ENCODE measurements around the gene ATMIN. TPM values are rescaled to one million over a fixed set of nuclear protein-coding genes. Genes with fewer than 3 reads are reported as not detected.
A peak's percentile ranks its signal among the peaks of the same experiment; 100 is the strongest.

Gene ATMIN
- total RNA-seq, 2 experiments from 2014 or later = 20.3 to 31.2 TPM

DNA sequence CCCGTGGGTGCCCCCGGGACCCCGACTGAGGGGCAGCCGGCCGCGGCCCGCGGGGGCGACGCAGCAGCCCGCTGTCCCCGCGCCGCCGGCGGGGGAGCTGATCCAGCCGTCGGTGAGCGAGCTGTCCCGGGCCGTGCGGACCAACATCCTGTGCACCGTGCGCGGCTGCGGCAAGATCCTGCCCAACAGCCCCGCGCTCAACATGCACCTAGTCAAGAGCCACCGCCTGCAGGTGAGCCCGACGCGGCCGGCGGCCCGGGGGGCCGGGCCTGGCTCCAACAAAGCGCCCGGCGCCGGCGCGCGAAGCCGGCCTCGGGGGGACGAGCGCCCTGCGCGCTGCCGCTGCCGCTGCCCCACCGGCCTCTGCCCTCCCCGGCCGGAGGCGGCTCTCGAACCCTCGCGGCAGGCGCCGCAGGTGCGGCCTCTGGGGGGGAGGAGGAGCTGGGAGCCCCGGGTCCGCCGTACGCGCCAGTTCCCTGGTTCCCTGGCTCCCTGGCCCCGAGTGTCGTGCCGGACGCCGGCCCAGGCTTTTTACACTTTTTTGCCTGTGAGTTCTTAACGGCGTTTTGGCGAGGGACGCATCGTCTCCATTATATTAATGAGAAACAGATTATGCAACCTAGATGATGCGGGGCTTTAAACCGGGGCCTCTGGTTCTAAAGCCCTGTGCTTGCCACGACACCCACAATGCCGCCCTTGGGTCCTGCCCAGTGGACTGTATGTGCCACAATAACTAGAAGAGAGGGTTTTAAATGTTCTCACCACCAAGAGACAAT lies 521 bp downstream of the ATMIN start:
- no peaks in the 10 kb centered on the region for H3K27me3 Mint-ChIP-seq
- peak overlapping the region; percentile 80 for H3K4me3 Mint-ChIP-seq
- POLR2A ChIA-PET = interaction anchor here (0.9 to 1.8 kb wide), 3 partner anchors 29 to 41 kb away, joined by 3 to 10 read pairs (median 9); partner anchors contain the start of genes C16orf46, CENPN and CMC2
- peaks cover 30% of the 10 kb centered on the region for H3K4me1 Mint-ChIP-seq
- DNase-seq (peak; percentile 67), ATAC-seq (peak; percentile 71)
- peak overlapping the region; percentile 48 for H3K27ac Mint-ChIP-seq
- H3K9me3 Mint-ChIP-seq (ENCODE audit: low read depth) = no peaks in the 10 kb centered on the region
- intact Hi-C loops (cut with DNase I, micrococcal nuclease) = loop anchor here (1.0 to 5.0 kb wide), 7 partner anchors 29 to 711 kb away; partner anchors contain the start of genes CENPN (in 2 of the 2) and GCSH (in 2 of the 2)
- peaks cover 17% of the 10 kb centered on the region for H3K36me3 Mint-ChIP-seq (ENCODE audit: low read depth)
- CTCF ChIA-PET = interaction anchor here (0.5 to 4.0 kb wide), 20 partner anchors 10 to 839 kb away, joined by 3 to 51 read pairs (median 4); partner anchors contain the start of genes C16orf46, CENPN and CMC2

DNA sequence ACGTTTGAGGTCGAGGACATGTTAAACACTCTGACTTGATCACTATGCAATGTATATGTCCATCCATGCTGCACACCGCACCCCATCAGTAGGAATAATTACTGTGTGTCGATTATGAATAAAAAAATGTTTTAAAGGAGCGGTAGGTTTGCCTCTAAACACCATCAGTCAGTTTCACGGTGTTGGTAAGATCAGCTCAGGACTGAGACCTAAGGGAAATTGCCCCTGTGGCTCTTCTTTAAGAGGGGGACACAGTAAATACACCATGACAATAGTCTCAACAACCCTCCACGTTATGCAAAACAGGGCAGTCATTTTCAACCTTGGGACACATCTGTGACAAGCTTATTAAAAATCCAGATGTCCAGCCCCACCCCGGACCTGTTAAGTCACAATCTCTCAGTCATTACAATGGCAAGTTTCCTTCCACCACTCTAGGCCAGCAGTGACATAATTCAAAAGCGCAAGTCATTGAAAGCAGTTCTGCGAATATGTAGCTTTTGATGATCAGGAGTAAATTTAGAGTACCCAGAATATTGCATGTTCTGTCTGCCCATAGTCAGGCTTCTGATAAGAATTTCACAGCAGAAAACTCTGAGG lies 1.2 kb downstream of the ATMIN start:
- H3K9me3 Mint-ChIP-seq (ENCODE audit: low read depth) = no peaks in the 10 kb centered on the region
- peak overlapping the region; percentile 48 for H3K27ac Mint-ChIP-seq
- POLR2A ChIA-PET = interaction anchor here (0.9 to 1.8 kb wide), 2 partner anchors 33 to 40 kb away, joined by 3 to 10 read pairs; partner anchors contain the start of gene C16orf46

DNA sequence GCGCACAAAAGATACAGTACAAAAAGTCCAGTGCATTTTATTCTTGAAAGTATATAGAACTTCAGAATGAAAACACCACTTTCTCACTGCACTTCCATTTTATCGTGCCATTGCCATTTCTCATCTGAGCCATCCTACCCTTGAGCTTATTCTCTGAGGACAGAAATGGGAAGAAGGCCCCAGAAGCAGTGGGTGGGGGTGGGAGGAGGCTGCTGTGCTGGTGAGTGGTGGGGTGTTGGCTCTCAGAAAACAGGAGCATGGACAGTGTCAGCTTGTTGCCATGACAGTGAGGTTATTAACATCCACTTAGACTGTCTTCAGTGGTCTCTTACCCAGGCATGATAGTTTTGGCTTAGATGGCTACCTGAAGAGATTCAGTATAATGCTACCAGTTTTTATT lies 4.5 kb downstream of the ATMIN start:
- ATAC-seq (no peak), DNase-seq (no peak)
- intact Hi-C loops (cut with DNase I, micrococcal nuclease) = no loop called here
- Mint-ChIP-seq H3K9me3 (ENCODE audit: low read depth) (no peaks in the 10 kb centered on the region), H3K27me3 (no peaks in the 10 kb centered on the region), H3K4me1 (peaks cover 30% of the 10 kb centered on the region), H3K36me3 (ENCODE audit: low read depth) (peaks cover 35% of the 10 kb centered on the region), H3K27ac (peak overlapping the region; percentile 22), H3K4me3 (no peak overlapping the region)
- ChIA-PET CTCF (no interaction called here), POLR2A (no interaction called here)

More for the DNA sequence above, 1.2 kb downstream of the ATMIN start:
- peak; percentile 11 for DNase-seq
- peaks cover 15% of the 10 kb centered on the region for H3K36me3 Mint-ChIP-seq (ENCODE audit: low read depth)
- intact Hi-C loops (cut with DNase I, micrococcal nuclease) = loop anchor here in 1 of 2 experiments (1.0 to 5.0 kb wide), 2 partner anchors 278 to 710 kb away; no protein-coding TSS in a partner anchor
- ATAC-seq = no peak
- CTCF ChIA-PET = interaction anchor here (0.5 to 4.0 kb wide), 9 partner anchors 9 to 162 kb away, joined by 3 to 51 read pairs (median 6); partner anchors contain the start of genes C16orf46, CENPN and CMC2
- peak overlapping the region; percentile 80 for H3K4me3 Mint-ChIP-seq
- peaks cover 30% of the 10 kb centered on the region for H3K4me1 Mint-ChIP-seq
- H3K27me3 Mint-ChIP-seq = no peaks in the 10 kb centered on the region

DNA sequence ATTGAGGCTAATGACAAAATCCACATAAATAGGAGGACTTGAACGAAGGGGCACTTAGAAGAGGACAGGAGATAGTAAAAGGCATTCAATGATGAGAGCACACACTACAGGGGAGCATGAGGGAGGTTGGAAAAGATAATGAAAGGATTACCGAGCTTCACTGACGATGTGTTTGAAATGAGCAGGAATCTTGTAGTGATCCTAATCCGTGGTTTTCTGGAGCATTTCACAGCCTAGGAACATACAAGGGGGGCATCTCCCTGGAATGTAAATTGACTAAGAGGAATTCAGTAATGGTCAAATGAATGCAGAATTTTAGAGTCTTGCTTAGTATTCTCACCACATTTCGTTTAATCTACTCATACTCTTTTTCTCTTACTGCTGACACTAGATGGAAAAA lies 5.2 kb downstream of the ATMIN start:
- ChIA-PET POLR2A (no interaction called here), CTCF (interaction anchor here (0.6 kb wide), 1 partner anchor 412 kb away, joined by 3 read pairs; no protein-coding TSS in a partner anchor)
- no peaks in the 10 kb centered on the region for H3K9me3 Mint-ChIP-seq (ENCODE audit: low read depth)
- H3K27ac Mint-ChIP-seq = peak overlapping the region; percentile 16
- DNase-seq = no peak
- ATAC-seq = no peak
- H3K36me3 Mint-ChIP-seq (ENCODE audit: low read depth) = peaks cover 38% of the 10 kb centered on the region
- intact Hi-C loops (cut with DNase I, micrococcal nuclease) = no loop called here
- no peaks in the 10 kb centered on the region for H3K27me3 Mint-ChIP-seq
- no peak overlapping the region for H3K4me3 Mint-ChIP-seq
- H3K4me1 Mint-ChIP-seq = peaks cover 30% of the 10 kb centered on the region

DNA sequence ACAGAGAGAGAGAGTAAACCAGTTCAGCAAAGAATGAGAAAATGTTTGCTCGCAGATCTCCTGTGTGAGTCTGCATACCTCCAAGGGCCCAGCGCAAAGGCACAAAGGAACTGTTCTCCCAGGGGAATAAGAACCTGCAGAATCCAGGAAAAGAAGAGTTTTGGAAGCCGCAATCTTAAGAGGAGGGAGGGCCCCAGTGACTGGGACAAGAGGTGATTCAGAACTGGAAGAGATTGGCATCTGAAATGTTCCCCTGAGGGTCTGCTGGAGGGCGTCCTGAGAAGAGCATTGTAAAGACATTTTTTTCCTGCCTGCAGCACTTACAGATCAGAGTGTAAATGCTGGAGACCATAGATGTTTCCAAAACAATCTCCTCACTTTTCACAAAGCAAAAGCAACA lies 6.1 kb downstream of the ATMIN start:
- no peak for DNase-seq
- intact Hi-C loops (cut with DNase I, micrococcal nuclease) = no loop called here
- Mint-ChIP-seq H3K27me3 (no peaks in the 10 kb centered on the region), H3K4me3 (no peak overlapping the region), H3K27ac (peak overlapping the region; percentile 13), H3K4me1 (peaks cover 28% of the 10 kb centered on the region), H3K9me3 (ENCODE audit: low read depth) (no peaks in the 10 kb centered on the region), H3K36me3 (ENCODE audit: low read depth) (peaks cover 38% of the 10 kb centered on the region)
- no peak for ATAC-seq
- CTCF ChIA-PET = no interaction called here
- POLR2A ChIA-PET = no interaction called here

DNA sequence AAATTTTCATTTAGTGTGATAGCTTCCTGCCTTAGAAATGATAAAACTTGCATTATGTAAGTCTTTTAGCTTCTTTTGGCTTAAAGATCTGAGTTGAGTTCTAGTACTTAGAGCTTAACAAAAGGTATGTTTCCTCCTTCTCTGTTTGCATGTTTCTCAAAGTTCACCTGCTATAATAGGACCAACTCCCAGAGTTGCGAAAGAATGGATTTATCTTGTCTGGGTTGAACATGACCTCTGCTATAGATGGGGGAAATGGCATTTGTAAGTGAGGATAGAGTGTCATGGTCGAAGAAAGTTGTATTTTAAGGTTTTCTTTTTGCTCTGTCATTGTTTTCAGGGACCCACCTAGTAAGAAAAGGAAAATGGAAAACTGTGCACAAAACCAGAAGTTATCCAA lies 7.2 kb downstream of the ATMIN start:
- DNase-seq (no peak), ATAC-seq (no peak)
- intact Hi-C loops (cut with DNase I, micrococcal nuclease) = no loop called here
- peaks cover 16% of the 10 kb centered on the region for H3K4me1 Mint-ChIP-seq
- peak overlapping the region; percentile 33 for H3K27ac Mint-ChIP-seq
- ChIA-PET CTCF (interaction anchor here (0.7 kb wide), 1 partner anchor 67 kb away, joined by 3 read pairs; no protein-coding TSS in a partner anchor), POLR2A (no interaction called here)
- no peaks in the 10 kb centered on the region for H3K27me3 Mint-ChIP-seq
- no peaks in the 10 kb centered on the region for H3K9me3 Mint-ChIP-seq (ENCODE audit: low read depth)
- no peak overlapping the region for H3K4me3 Mint-ChIP-seq
- H3K36me3 Mint-ChIP-seq (ENCODE audit: low read depth) = peaks cover 38% of the 10 kb centered on the region

DNA sequence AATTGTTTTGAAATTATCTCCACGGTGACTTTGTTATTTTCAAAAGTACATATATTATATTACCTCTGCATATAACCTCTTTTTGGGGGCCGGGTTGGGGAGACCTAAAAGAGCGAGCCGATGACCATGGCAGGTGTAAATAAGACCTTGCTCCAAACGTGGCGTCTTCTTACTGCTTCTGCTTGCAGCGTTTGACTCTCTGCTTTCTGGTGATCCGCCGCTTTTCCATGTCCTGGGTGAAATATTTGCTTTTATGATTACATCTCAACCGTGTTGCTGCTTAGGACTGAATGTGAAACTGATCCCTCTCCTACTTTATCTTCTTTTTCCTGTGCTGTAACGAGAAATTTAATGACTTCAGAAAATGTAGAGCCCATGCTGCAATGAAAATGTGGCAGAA lies 18.1 kb downstream of the ATMIN start:
- H3K27ac Mint-ChIP-seq = no peak overlapping the region
- H3K4me3 Mint-ChIP-seq = no peak overlapping the region
- H3K27me3 Mint-ChIP-seq = no peaks in the 10 kb centered on the region
- ChIA-PET POLR2A (no interaction called here), CTCF (no interaction called here)
- DNase-seq (no peak), ATAC-seq (no peak)
- intact Hi-C loops (cut with DNase I, micrococcal nuclease) = no loop called here
- peaks cover 4% of the 10 kb centered on the region for H3K36me3 Mint-ChIP-seq (ENCODE audit: low read depth)
- no peaks in the 10 kb centered on the region for H3K4me1 Mint-ChIP-seq
- H3K9me3 Mint-ChIP-seq (ENCODE audit: low read depth) = peaks cover 13% of the 10 kb centered on the region

DNA sequence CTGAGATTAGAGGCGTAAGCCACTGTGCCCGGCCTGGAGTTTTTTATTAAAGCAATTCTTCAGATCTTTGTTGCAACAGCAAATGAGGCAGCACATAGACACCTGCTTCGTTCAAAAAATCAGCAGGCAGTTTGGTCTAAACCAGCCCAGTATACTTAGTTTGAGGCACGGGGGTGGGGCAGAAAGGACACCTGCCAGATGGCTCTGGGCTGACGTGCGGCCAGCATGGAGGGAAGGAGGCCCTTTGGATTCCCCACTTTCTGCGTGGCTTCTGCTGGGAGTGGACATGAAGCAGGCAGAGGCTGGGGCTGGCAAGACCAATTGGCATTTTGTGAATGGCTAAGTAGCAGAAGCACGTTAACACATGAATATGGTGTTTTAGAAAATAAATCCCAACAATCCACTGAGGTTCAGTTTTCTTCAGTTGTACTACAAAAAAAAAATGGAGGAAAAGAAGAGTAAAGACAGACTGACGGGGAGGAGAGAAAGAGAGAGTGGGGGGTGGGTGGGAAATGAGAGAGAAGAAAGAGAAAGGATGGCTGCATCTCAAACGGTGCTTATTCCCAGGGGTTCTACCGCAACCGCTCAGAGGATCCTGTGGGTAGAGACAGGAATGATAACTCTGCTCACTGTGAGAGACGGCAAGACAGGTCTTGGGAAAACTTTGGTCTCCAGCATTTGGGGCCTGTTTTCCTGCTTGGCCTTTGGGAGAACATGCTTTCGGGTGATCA lies 25.1 kb downstream of the ATMIN start:
- Mint-ChIP-seq H3K4me1 (no peaks in the 10 kb centered on the region), H3K4me3 (no peak overlapping the region), H3K9me3 (ENCODE audit: low read depth) (no peaks in the 10 kb centered on the region), H3K27me3 (no peaks in the 10 kb centered on the region), H3K27ac (no peak overlapping the region), H3K36me3 (ENCODE audit: low read depth) (no peaks in the 10 kb centered on the region)
- no peak for ATAC-seq
- intact Hi-C loops (cut with DNase I, micrococcal nuclease) = no loop called here
- POLR2A ChIA-PET = no interaction called here
- CTCF ChIA-PET = no interaction called here
- DNase-seq = no peak

DNA sequence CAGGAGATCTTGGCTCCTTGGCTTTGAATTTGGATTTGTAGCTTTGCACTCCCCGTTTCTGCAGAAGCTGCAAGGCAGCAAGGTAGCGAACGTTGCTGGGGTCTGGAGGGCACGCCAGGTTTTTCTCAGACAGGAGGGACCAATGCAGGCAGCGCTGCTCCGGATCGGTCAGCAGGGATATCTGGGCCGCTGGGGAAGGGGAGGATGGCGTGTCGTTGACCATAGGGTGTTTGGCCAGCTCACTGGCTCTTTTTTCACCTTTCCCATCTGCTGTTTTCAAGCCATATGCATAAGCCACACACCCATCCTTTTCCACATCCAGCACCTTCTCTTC lies 25.6 kb downstream of the ATMIN start:
- no peaks in the 10 kb centered on the region for H3K9me3 Mint-ChIP-seq (ENCODE audit: low read depth)
- no peaks in the 10 kb centered on the region for H3K4me1 Mint-ChIP-seq
- no peak overlapping the region for H3K4me3 Mint-ChIP-seq
- ATAC-seq (no peak), DNase-seq (no peak)
- ChIA-PET CTCF (no interaction called here), POLR2A (no interaction called here)
- intact Hi-C loops (cut with DNase I, micrococcal nuclease) = no loop called here
- no peaks in the 10 kb centered on the region for H3K36me3 Mint-ChIP-seq (ENCODE audit: low read depth)
- H3K27me3 Mint-ChIP-seq = no peaks in the 10 kb centered on the region
- no peak overlapping the region for H3K27ac Mint-ChIP-seq

- intact Hi-C loops (cut with DNase I, micrococcal nuclease) = no loop called here
- no peaks in the 10 kb centered on the region for H3K9me3 Mint-ChIP-seq (ENCODE audit: low read depth)
Measured at GRCh38 chr16:81061871-81062608, 26.4 kb downstream of the ATMIN start.

GRCh38 chr16:81066681-81067080 lies 31.0 kb downstream of the ATMIN start:
- intact Hi-C loops (cut with DNase I, micrococcal nuclease) = no loop called here
- Mint-ChIP-seq H3K27me3 (no peaks in the 10 kb centered on the region), H3K9me3 (ENCODE audit: low read depth) (no peaks in the 10 kb centered on the region), H3K27ac (no peak overlapping the region), H3K4me1 (peaks cover 4% of the 10 kb centered on the region), H3K36me3 (ENCODE audit: low read depth) (no peaks in the 10 kb centered on the region), H3K4me3 (no peak overlapping the region)
- CTCF ChIA-PET = interaction anchor here (1.4 kb wide), 1 partner anchor 8 kb away, joined by 3 read pairs; no protein-coding TSS in a partner anchor
- POLR2A ChIA-PET = no interaction called here
- DNase-seq (no peak), ATAC-seq (no peak)

More at GRCh38 chr16:81061871-81062608, 26.4 kb downstream of the ATMIN start:
- Mint-ChIP-seq H3K36me3 (ENCODE audit: low read depth) (no peaks in the 10 kb centered on the region), H3K27me3 (no peaks in the 10 kb centered on the region), H3K4me1 (peaks cover 4% of the 10 kb centered on the region), H3K27ac (no peak overlapping the region), H3K4me3 (no peak overlapping the region)
- no peak for ATAC-seq
- POLR2A ChIA-PET = no interaction called here
- DNase-seq = no peak
- CTCF ChIA-PET = no interaction called here

All from activated CD4-positive, alpha-beta T cell treated with anti-CD3 and anti-CD28 coated beads for 36 hours (primary cell).